ENCODE results near the gene UBE3C. TPM values are rescaled to one million over a fixed set of nuclear protein-coding genes. Genes with fewer than 3 reads are reported as not detected.

Gene UBE3C
- total RNA-seq, 4 donors from 2014 or later: 55.5 to 76.1 (median 60.4) TPM

- WGBS, 2 donors: 59 to 67% methylated on average over 5 of the region's 5 CpGs
- no peak for DNase-seq (ENCODE audit: low spot score in 2 of 2)
- intact Hi-C loops (cut with DNase I; ENCODE audit: low total_unique reads): no loop called here
- no peak overlapping the region for H3K4me3 ChIP-seq (ENCODE audit: low read depth, poor library complexity, severe bottlenecking)
- TF ChIP-seq POLR2A (IDR thresholded peaks at IDR 0.05) (no peak), CTCF (IDR thresholded peaks at IDR 0.05) (no peak)
Measured at GRCh38 chr7:157219154-157219553, 80.4 kb downstream of the UBE3C start.

GRCh38 chr7:157220916-157221569 is 82.3 kb downstream of the UBE3C start:
- TF ChIP-seq CTCF (IDR thresholded peaks at IDR 0.05) (no peak), POLR2A (IDR thresholded peaks at IDR 0.05) (no peak)
- intact Hi-C loops (cut with DNase I; ENCODE audit: low total_unique reads): no loop called here
- 90 to 94% methylated on average over 8 of the region's 8 CpGs for WGBS, 2 donors
- DNase-seq (ENCODE audit: low spot score in 2 of 2): no peak
- no peak overlapping the region for H3K4me3 ChIP-seq (ENCODE audit: low read depth, poor library complexity, severe bottlenecking)

DNA sequence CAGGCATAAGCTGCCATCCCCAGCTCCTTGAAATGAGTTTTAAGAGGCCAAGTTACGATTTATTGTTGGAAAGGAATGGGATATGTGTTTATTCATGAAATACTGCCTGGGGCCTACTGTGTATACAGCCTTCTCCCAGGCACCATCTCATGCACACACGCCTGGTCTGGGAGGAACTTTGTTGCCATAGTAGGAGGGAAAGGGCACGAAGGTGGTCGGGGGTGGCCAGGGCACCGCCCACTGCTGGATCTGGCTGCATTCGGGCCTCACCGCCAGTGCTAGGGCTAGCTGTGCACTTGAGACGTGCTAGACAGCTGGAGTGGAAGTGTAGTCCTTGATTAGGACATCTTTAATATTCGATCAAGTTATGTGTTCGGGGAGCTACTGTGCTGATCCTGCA is 84.0 kb downstream of the UBE3C start:
- TF ChIP-seq POLR2A (IDR thresholded peaks at IDR 0.05) (no peak), CTCF (IDR thresholded peaks at IDR 0.05) (no peak)
- no peak overlapping the region for H3K4me3 ChIP-seq (ENCODE audit: low read depth, poor library complexity, severe bottlenecking)
- no peak for DNase-seq (ENCODE audit: low spot score in 2 of 2)
- intact Hi-C loops (cut with DNase I; ENCODE audit: low total_unique reads): no loop called here
- 85 to 86% methylated on average over 10 of the region's 10 CpGs for WGBS, 2 donors

DNA sequence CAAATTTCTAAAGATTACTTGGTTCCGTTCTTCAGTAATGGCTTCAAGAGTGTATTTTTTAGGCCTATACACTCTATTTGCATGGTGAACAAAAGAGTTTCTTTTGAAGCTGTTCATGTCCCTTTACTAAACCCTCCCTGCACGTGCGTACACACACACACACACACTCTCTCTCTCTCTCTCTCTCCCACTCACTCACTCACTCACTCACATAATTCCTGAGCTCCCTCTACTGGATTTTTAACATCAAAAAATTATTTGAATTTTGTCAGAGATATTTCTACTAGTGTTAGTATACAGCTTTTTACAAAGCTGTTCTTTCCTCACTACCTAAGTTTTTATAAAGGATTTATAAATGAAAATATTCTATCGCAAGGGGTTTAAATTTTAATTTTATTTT is 85.9 kb downstream of the UBE3C start:
- TF ChIP-seq POLR2A (IDR thresholded peaks at IDR 0.05) (no peak), CTCF (IDR thresholded peaks at IDR 0.05) (no peak)
- 74 to 75% methylated on average over 4 of the region's 4 CpGs for WGBS, 2 donors
- intact Hi-C loops (cut with DNase I; ENCODE audit: low total_unique reads): no loop called here
- DNase-seq (ENCODE audit: low spot score in 2 of 2): no peak
- no peak overlapping the region for H3K4me3 ChIP-seq (ENCODE audit: low read depth, poor library complexity, severe bottlenecking)

DNA sequence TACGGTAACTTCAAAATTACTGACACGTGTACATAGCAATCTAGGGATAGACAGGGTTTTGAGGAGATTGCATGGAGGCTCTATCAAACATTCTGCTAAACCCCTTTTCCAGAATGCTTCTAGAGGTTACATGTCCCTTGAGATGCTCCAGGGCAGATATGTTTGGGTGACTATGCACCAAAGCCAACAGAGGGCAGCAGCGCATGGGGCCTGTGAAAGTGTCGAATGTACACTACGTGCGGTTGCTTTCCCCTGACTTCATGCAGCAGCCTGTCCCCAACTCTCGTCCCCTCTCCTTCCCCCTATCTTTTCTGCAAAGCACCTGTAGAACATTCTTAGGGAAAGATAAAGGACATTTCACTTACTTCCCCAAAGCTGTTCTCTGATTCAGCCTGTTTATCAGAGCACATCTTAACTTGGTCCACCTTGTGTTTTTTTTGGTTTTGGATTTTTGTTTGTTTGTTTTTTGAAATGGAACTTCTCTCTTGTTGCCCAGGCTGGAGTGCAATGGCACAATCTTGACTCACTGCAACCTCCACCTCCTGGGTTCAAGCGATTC is 90.2 kb downstream of the UBE3C start:
- intact Hi-C loops (cut with DNase I; ENCODE audit: low total_unique reads): no loop called here
- WGBS, 2 donors: 78 to 86% methylated on average over 8 of the region's 8 CpGs
- no peak overlapping the region for H3K4me3 ChIP-seq (ENCODE audit: low read depth, poor library complexity, severe bottlenecking)
- no peak for DNase-seq (ENCODE audit: low spot score in 2 of 2)
- TF ChIP-seq CTCF (IDR thresholded peaks at IDR 0.05) (no peak), POLR2A (IDR thresholded peaks at IDR 0.05) (no peak)

- no peak overlapping the region for H3K4me3 ChIP-seq (ENCODE audit: low read depth, poor library complexity, severe bottlenecking)
- DNase-seq (ENCODE audit: low spot score in 2 of 2): no peak
- intact Hi-C loops (cut with DNase I; ENCODE audit: low total_unique reads): no loop called here
- 70 to 73% methylated on average over 2 of the region's 2 CpGs for WGBS, 2 donors
- TF ChIP-seq POLR2A (IDR thresholded peaks at IDR 0.05) (no peak), CTCF (IDR thresholded peaks at IDR 0.05) (no peak)
Measured at GRCh38 chr7:157233677-157234076, 95.0 kb downstream of the UBE3C start.

Data from lower leg skin (tissue), 4 donors.